Measurements from ENCODE around the gene VPS54. TPM values are rescaled to one million over a fixed set of nuclear protein-coding genes. Genes with fewer than 3 reads are reported as not detected.

Gene VPS54
- total RNA-seq, 1 donor from 2014 or later, result 22.3 TPM

DNA sequence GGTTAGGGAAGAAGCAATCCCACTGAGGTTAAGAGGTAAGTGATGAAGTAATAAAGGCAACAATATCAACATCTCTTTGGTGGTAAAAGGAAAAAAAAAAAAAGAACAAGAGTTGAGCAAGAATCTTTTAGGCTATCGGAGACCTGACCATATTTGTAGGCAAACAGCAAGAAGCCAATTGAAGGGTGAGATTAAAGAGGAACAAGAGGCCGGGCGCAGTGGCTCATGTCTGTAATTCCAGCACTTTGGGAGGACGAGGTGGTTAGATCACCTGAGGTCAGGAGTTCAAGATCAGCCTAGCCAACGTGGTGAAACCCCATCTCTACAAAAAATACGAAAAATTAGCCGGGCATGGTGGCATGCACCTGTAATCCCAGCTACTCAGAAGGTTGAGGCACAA, 11.3 kb downstream of the VPS54 start:
- Histone ChIP-seq H3K4me3 (no peak overlapping the region), H3K27ac (no peak overlapping the region), H3K36me3 (no peaks in the 10 kb centered on the region), H3K9me3 (no peaks in the 10 kb centered on the region), H3K27me3 (no peaks in the 10 kb centered on the region), H3K4me1 (peaks cover 9% of the 10 kb centered on the region)
- TF ChIP-seq POLR2A (IDR thresholded peaks at IDR 0.05) (no peak), POLR2AphosphoS5 (IDR thresholded peaks at IDR 0.05; ENCODE audit: insufficient read depth in 1 of 2, low read depth in 1 of 2) (no peak)
- TF ChIP-seq, protein P1, sequence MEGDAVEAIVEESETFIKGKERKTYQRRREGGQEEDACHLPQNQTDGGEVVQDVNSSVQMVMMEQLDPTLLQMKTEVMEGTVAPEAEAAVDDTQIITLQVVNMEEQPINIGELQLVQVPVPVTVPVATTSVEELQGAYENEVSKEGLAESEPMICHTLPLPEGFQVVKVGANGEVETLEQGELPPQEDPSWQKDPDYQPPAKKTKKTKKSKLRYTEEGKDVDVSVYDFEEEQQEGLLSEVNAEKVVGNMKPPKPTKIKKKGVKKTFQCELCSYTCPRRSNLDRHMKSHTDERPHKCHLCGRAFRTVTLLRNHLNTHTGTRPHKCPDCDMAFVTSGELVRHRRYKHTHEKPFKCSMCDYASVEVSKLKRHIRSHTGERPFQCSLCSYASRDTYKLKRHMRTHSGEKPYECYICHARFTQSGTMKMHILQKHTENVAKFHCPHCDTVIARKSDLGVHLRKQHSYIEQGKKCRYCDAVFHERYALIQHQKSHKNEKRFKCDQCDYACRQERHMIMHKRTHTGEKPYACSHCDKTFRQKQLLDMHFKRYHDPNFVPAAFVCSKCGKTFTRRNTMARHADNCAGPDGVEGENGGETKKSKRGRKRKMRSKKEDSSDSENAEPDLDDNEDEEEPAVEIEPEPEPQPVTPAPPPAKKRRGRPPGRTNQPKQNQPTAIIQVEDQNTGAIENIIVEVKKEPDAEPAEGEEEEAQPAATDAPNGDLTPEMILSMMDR (IDR thresholded peaks at IDR 0.05), result no peak
- intact Hi-C loops (cut with DNase I), result no loop called here
- no peak for DNase-seq (ENCODE audit: extremely low spot score in 2 of 2)

DNA sequence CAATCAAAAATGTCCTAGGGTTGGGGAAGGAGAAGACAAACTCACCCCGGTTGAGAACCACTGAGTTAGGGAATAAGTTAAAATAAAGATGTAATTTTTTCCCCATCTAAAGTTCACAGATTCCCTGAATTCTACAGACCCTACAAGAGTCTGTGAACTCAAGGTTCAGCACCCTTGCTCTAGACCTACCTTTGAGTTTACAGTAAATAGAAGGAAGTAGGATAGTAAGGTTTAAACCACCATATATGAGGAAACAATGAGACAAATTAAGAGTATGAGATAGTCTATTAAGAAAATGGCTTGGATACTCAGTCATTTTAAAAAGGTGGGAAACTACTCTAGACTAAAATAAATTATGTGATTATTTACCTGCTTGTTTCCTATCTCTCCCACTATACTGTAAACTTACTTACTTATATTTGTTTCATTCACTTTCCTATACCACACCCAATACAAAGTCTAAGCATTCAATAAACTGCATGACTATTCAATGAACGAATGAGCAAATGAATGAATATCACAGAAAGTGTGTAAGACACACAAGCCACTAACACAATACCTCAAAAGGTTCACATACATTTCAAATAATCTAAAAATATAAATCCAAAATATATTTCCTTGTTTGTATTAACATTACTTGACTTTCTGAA, 13.4 kb downstream of the VPS54 start:
- no peaks in the 10 kb centered on the region for H3K27me3 ChIP-seq
- TF ChIP-seq, protein P1 (IDR thresholded peaks at IDR 0.05), result no peak
- TF ChIP-seq POLR2AphosphoS5 (IDR thresholded peaks at IDR 0.05; ENCODE audit: insufficient read depth in 1 of 2, low read depth in 1 of 2) (no peak), POLR2A (IDR thresholded peaks at IDR 0.05) (no peak)
- intact Hi-C loops (cut with DNase I), result no loop called here
- peaks cover 9% of the 10 kb centered on the region for H3K4me1 ChIP-seq
- H3K36me3 ChIP-seq, result no peaks in the 10 kb centered on the region
- no peak overlapping the region for H3K27ac ChIP-seq
- H3K4me3 ChIP-seq, result no peak overlapping the region
- DNase-seq (ENCODE audit: extremely low spot score in 2 of 2), result no peak
- H3K9me3 ChIP-seq, result no peaks in the 10 kb centered on the region

DNA sequence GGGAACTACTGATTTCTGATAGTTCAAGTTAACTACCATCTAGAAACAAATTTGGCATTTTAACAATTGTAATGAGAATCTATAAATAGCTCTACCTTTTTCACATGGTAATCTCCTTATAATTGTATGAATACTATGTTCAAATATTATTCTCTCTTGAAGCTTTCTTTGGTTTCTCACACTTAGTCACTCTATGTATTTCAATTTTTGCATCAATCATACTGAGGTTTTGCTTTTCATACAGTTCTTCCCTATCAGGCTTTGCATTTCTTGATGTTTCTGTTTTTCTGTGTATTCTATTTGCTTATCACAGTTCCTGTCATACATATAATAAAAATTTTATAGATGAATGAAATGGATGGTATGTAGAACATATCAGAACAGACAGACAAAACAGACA, 16.0 kb downstream of the VPS54 start:
- intact Hi-C loops (cut with DNase I), result no loop called here
- no peaks in the 10 kb centered on the region for H3K27me3 ChIP-seq
- H3K4me1 ChIP-seq, result peaks cover 5% of the 10 kb centered on the region
- no peaks in the 10 kb centered on the region for H3K36me3 ChIP-seq
- H3K9me3 ChIP-seq, result no peaks in the 10 kb centered on the region
- TF ChIP-seq, protein P1 (IDR thresholded peaks at IDR 0.05), result no peak
- TF ChIP-seq POLR2AphosphoS5 (IDR thresholded peaks at IDR 0.05; ENCODE audit: insufficient read depth in 1 of 2, low read depth in 1 of 2), result no peak
- TF ChIP-seq POLR2A (IDR thresholded peaks at IDR 0.05), result no peak
- H3K4me3 ChIP-seq, result no peak overlapping the region
- no peak for DNase-seq (ENCODE audit: extremely low spot score in 2 of 2)
- no peak overlapping the region for H3K27ac ChIP-seq

DNA sequence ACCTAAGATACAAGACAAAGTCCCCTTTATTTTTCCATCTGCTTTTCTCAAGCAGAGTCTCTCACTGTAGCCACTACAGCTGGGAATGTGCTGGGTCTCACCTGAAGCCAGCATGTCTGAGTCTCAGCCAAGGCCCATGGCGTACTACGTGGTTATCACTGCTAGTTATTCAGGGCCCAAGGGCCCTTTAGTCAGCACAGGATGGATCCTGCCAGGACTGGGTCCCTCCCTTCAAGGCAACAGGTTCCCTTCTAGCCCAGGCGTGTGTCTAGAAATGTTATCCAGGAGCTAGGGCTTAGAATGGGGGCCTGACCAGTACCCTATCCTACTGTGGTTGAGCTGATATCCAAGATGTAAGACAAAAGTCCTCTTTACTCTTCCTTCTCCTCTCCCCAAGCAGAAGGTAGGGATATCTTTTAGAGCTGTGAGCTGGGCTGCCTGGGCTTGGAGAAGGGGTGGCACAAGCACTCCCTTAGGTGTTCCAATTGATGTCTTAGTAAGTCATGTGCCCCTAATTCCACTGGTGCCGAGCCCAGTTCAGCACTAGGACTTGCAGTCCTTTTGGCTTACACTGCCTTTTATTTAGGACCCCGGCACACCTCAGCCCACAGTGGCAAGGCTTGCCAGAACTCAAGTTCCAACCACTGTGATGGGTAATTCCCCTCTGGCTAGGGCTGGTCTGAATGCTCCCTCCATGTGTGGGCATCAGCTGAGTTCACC, 17.7 kb downstream of the VPS54 start:
- Histone ChIP-seq H3K9me3 (no peaks in the 10 kb centered on the region), H3K36me3 (no peaks in the 10 kb centered on the region), H3K4me3 (no peak overlapping the region), H3K27me3 (no peaks in the 10 kb centered on the region), H3K4me1 (no peaks in the 10 kb centered on the region), H3K27ac (no peak overlapping the region)
- TF ChIP-seq, protein P1 (IDR thresholded peaks at IDR 0.05), result no peak
- TF ChIP-seq POLR2AphosphoS5 (IDR thresholded peaks at IDR 0.05; ENCODE audit: insufficient read depth in 1 of 2, low read depth in 1 of 2), result no peak
- TF ChIP-seq POLR2A (IDR thresholded peaks at IDR 0.05), result no peak
- no peak for DNase-seq (ENCODE audit: extremely low spot score in 2 of 2)
- intact Hi-C loops (cut with DNase I), result no loop called here

Measured in vagina (tissue), 2 donors.